Breast epithelium (tissue), 3 donors: ENCODE results near the gene C10orf143.

Experiments used
- POLR2A ChIP-seq: fragments of 450-650 bp; IDR thresholded peaks from one replicate; pipeline ENCODE4 v1.6.1; 2016; ENCODE audit warnings: antibody characterized with exemption, mild to moderate bottlenecking, moderate library complexity
- POLR2AphosphoS5 ChIP-seq, 3 donors: sonication (generic); formaldehyde crosslinking; IDR thresholded peaks; one replicate each; pipeline ENCODE4 v1.6.1; 2017; ENCODE audit warnings: antibody characterized with exemption in 3 of 3
- TF ChIP-seq, protein P1 (sequence below), 3 donors: fragments of 450-650 bp; IDR thresholded peaks; one replicate each; pipeline ENCODE4 v1.5.1; 2016 to 2017; ENCODE audit warnings: antibody characterized with exemption in 3 of 3, mild to moderate bottlenecking in 3 of 3, moderate library complexity in 3 of 3

DNA sequence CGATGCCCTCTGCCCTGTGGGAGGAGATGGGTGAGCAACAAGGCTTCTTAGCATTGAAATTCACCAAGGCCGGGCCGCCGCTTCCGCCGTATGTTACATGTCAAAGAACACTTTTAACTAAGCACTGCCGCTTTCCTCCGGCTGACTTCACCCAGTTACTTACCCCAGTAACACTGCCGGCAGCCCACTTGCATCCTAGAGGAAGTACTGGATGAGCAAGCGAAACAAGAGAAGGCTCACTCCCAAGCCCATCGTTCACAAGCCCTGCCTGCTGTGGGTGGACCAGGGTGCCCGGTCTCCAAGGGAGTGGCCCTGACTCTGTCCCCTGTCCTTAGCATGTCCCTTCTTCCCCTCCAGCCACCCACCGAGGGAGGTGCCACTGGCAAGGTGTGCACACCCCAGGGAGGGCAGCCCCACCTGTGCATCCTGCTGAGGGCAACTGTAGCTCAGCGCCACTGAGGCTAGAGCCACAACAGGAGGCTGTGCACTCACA lies 73.4 kb downstream of the C10orf143 start:
- TF ChIP-seq, protein P1, sequence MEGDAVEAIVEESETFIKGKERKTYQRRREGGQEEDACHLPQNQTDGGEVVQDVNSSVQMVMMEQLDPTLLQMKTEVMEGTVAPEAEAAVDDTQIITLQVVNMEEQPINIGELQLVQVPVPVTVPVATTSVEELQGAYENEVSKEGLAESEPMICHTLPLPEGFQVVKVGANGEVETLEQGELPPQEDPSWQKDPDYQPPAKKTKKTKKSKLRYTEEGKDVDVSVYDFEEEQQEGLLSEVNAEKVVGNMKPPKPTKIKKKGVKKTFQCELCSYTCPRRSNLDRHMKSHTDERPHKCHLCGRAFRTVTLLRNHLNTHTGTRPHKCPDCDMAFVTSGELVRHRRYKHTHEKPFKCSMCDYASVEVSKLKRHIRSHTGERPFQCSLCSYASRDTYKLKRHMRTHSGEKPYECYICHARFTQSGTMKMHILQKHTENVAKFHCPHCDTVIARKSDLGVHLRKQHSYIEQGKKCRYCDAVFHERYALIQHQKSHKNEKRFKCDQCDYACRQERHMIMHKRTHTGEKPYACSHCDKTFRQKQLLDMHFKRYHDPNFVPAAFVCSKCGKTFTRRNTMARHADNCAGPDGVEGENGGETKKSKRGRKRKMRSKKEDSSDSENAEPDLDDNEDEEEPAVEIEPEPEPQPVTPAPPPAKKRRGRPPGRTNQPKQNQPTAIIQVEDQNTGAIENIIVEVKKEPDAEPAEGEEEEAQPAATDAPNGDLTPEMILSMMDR (IDR thresholded peaks at IDR 0.05) = no peak
- TF ChIP-seq POLR2A (no peak), POLR2AphosphoS5 (IDR thresholded peaks at IDR 0.05) (no peak)
